ENCODE measurements around the gene LENG1.

DNA sequence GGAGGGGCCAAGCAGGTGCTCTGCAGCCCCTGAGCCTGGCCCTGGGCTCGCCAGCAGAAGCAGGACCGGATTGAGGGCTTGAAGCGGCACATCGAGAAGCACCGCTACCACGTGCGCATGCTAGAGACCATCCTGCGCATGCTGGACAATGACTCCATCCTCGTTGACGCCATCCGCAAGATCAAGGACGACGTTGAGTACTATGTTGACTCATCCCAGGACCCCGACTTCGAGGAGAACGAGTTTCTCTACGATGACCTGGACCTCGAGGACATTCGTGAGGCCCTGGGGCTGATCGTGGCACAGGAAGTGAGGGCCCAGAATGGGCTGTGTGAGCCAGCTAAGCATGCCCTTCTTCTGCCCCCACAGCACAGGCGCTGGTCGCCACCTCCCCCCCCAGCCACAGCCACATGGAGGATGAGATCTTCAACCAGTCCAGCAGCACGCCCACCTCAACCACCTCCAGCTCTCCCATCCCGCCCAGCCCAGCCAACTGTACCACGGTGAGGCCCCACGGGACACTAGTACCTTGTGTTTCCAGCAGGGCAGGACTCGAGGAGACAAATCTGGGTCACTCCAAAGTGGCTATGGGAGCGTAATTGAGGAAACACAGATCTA, 13.9 kb downstream of the LENG1 start:
- TF ChIP-seq, protein P1, sequence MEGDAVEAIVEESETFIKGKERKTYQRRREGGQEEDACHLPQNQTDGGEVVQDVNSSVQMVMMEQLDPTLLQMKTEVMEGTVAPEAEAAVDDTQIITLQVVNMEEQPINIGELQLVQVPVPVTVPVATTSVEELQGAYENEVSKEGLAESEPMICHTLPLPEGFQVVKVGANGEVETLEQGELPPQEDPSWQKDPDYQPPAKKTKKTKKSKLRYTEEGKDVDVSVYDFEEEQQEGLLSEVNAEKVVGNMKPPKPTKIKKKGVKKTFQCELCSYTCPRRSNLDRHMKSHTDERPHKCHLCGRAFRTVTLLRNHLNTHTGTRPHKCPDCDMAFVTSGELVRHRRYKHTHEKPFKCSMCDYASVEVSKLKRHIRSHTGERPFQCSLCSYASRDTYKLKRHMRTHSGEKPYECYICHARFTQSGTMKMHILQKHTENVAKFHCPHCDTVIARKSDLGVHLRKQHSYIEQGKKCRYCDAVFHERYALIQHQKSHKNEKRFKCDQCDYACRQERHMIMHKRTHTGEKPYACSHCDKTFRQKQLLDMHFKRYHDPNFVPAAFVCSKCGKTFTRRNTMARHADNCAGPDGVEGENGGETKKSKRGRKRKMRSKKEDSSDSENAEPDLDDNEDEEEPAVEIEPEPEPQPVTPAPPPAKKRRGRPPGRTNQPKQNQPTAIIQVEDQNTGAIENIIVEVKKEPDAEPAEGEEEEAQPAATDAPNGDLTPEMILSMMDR (IDR thresholded peaks at IDR 0.05; ENCODE audit: low read depth, low read length): no peak
- TF ChIP-seq EZH2phosphoT487 (IDR thresholded peaks at IDR 0.05; ENCODE audit: low read depth): no peak

Measured in OCI-LY3 (cell line).